Measurements from ENCODE around the gene FAM229A.
"Not testable (repeated sequence)": the region's sequence is repeated elsewhere in the genome, so short reads cannot be mapped to it uniquely, and the experiment has no call there.

Gene FAM229A

GRCh38 chr1:32377541-32378220 is 15.4 kb upstream of the FAM229A start:
- no peak for DNase-seq (ENCODE audit: low read depth)

- no peak for DNase-seq (ENCODE audit: low read depth)
Observed at GRCh38 chr1:32376199-32376598, 13.9 kb upstream of the FAM229A start.

- DNase-seq (ENCODE audit: low read depth), result no peak
Observed at GRCh38 chr1:32373996-32374592, 11.8 kb upstream of the FAM229A start.

- DNase-seq (ENCODE audit: low read depth), result no peak
Observed at GRCh38 chr1:32372149-32372756, 10.0 kb upstream of the FAM229A start.

GRCh38 chr1:32367912-32368635 is 5.8 kb upstream of the FAM229A start:
- DNase-seq (ENCODE audit: low read depth), result no peak

- DNase-seq (ENCODE audit: low read depth), result no peak
Observed at GRCh38 chr1:32365445-32365844, 3.2 kb upstream of the FAM229A start.

- no peak for DNase-seq (ENCODE audit: low read depth)
Observed at GRCh38 chr1:32364836-32365235, 2.6 kb upstream of the FAM229A start.

GRCh38 chr1:32363713-32364112 is 1.4 kb upstream of the FAM229A start:
- no peak for DNase-seq (ENCODE audit: low read depth)

GRCh38 chr1:32361674-32362473 is 411 bp downstream of the FAM229A start:
- DNase-seq (ENCODE audit: low read depth), result no peak

GRCh38 chr1:32361308-32361673 is 994 bp downstream of the FAM229A start:
- no peak for DNase-seq (ENCODE audit: low read depth)

GRCh38 chr1:32358435-32358834 is 3.9 kb downstream of the FAM229A start:
- DNase-seq (ENCODE audit: low read depth), result no peak

GRCh38 chr1:32357614-32358013 is 4.7 kb downstream of the FAM229A start:
- no peak for DNase-seq (ENCODE audit: low read depth)

- DNase-seq (ENCODE audit: low read depth), result no peak
Observed at GRCh38 chr1:32356478-32356877, 5.8 kb downstream of the FAM229A start.

- DNase-seq (ENCODE audit: low read depth), result not testable (repeated sequence)
Observed at GRCh38 chr1:32355778-32356177, 6.5 kb downstream of the FAM229A start.

GRCh38 chr1:32353886-32354570 is 8.3 kb downstream of the FAM229A start:
- no peak for DNase-seq (ENCODE audit: low read depth)

- DNase-seq (ENCODE audit: low read depth), result no peak
Observed at GRCh38 chr1:32353431-32353830, 8.9 kb downstream of the FAM229A start.

GRCh38 chr1:32352831-32353383 is 9.4 kb downstream of the FAM229A start:
- no peak for DNase-seq (ENCODE audit: low read depth)

- no peak for DNase-seq (ENCODE audit: low read depth)
Observed at GRCh38 chr1:32352239-32352745, 10.0 kb downstream of the FAM229A start.

- peak; percentile 79 for DNase-seq (ENCODE audit: low read depth)
Observed at GRCh38 chr1:32351399-32352238, 10.7 kb downstream of the FAM229A start.

- DNase-seq (ENCODE audit: low read depth), result no peak
Observed at GRCh38 chr1:32350785-32351398, 11.4 kb downstream of the FAM229A start.
